T-cell (primary cell): ENCODE data around the gene TUBA3C. TPM values are rescaled to one million over a fixed set of nuclear protein-coding genes. Genes with fewer than 3 reads are reported as not detected.

ENCODE experiments used
- ATAC-seq, 4 experiments: fragments of 200-7000 bp in 3 of 4; fragments of 150-1000 bp in 1 of 4; cut with Tn5 transposase; replicated peaks in 1 of 4; 1 replicate in 3 of 4; 2 replicates in 1 of 4; pipeline ENCODE4 v1.10.0; 2021; ENCODE audit warnings: moderate library complexity in 3 of 4, mild to moderate bottlenecking in 2 of 4, moderate number of reproducible peaks in 1 of 4
- CTCF ChIA-PET, 2 donors: fragments of 300-600 bp; sonication (Branson Sonifier 250); formaldehyde crosslinking; loops; one replicate each; lab custom pipeline; 2022; ENCODE audit warnings: antibody characterized with exemption in 2 of 2; lab: Charles Lee
- POLR2A ChIA-PET, 2 donors: fragments of 300-600 bp; sonication (Branson Sonifier 250); formaldehyde crosslinking; loops; one replicate each; lab custom pipeline; 2022; ENCODE audit warnings: antibody characterized with exemption in 2 of 2; lab: Charles Lee
- DNase-seq, 35 experiments: peaks; one replicate each; pipeline versions ENCODE4 v3.0.0 to v3.0.0-alpha.2; 2013 to 2023
- H3K27ac ChIP-seq: one replicate; pipeline ENCODE4 v1.5.1; 2013; ENCODE audit warnings: low read length
- H3K27me3 ChIP-seq, 2 experiments: replicated peaks in 1 of 2; 1 replicate in 1 of 2; 2 replicates in 1 of 2; pipeline versions ENCODE4 v1.6.1 to v1.7.0; 2013; ENCODE audit warnings: low read length in 1 of 2, mixed read lengths in 1 of 2; ENCODE audit not compliant: control insufficient read depth in 2 of 2, insufficient read depth in 2 of 2; ENCODE audit errors: extremely low read depth in 1 of 2
- H3K36me3 ChIP-seq, 2 donors: 1 replicate in 1 of 2; 2 replicates in 1 of 2; pipeline versions ENCODE4 v1.6.1 to v1.7.0; 2013; ENCODE audit warnings: low read length in 1 of 2; ENCODE audit not compliant: control insufficient read depth in 2 of 2, insufficient read depth in 1 of 2; ENCODE audit errors: extremely low read depth in 1 of 2
- H3K4me1 ChIP-seq, 2 experiments: 1 replicate in 1 of 2; 2 replicates in 1 of 2; pipeline versions ENCODE4 v1.6.1 to v1.7.0; 2013; ENCODE audit warnings: low read length in 2 of 2, mixed read lengths in 1 of 2; ENCODE audit not compliant: insufficient read depth in 2 of 2, control insufficient read depth in 1 of 2; ENCODE audit errors: extremely low read depth in 1 of 2
- H3K4me3 ChIP-seq, 2 donors: 1 replicate in 1 of 2; 2 replicates in 1 of 2; pipeline versions ENCODE4 v1.5.1 to v1.7.0; 2013; ENCODE audit warnings: mild to moderate bottlenecking in 2 of 2, low read length in 1 of 2, moderate library complexity in 1 of 2; ENCODE audit not compliant: control insufficient read depth in 1 of 2; ENCODE audit errors: extremely low read depth in 1 of 2
- H3K9me3 ChIP-seq: 2 replicates; pipeline ENCODE4 v1.7.0; 2013
- H3K27ac Mint-ChIP-seq, 2 donors: one replicate each; pipeline ENCODE4 v1.8.0; 2020 to 2021; ENCODE audit warnings: mild to moderate bottlenecking in 2 of 2, mixed read lengths in 2 of 2
- H3K27me3 Mint-ChIP-seq, 2 donors: one replicate each; pipeline ENCODE4 v1.8.0; 2021 to 2022; ENCODE audit warnings: mixed read lengths in 2 of 2
- H3K36me3 Mint-ChIP-seq: one replicate; pipeline ENCODE4 v1.8.0; 2021; ENCODE audit warnings: mixed read lengths
- H3K4me1 Mint-ChIP-seq, 3 donors: one replicate each; pipeline ENCODE4 v1.8.0; 2020 to 2022; ENCODE audit warnings: mixed read lengths in 3 of 3, mild to moderate bottlenecking in 1 of 3
- H3K4me3 Mint-ChIP-seq, 3 donors: one replicate each; pipeline ENCODE4 v1.8.0; 2020 to 2022; ENCODE audit warnings: mild to moderate bottlenecking in 3 of 3, mixed read lengths in 3 of 3, moderate library complexity in 3 of 3
- H3K9me3 Mint-ChIP-seq, 3 donors: one replicate each; pipeline ENCODE4 v1.8.0; 2020 to 2022; ENCODE audit warnings: mixed read lengths in 3 of 3
- WGBS: methylation state at CpG from one replicate; pipeline ENCODE4 v1.1.5; 2013; ENCODE audit warnings: missing lambda C conversion rate; ENCODE audit not compliant: insufficient coverage; 5-methylcytosine and 5-hydroxymethylcytosine counted together
- total RNA-seq, 35 experiments: library from RNA in 6 of 35; stranded (reverse) in 6 of 35; fragments of 120-200 nt in 1 of 35; gene quantifications; one replicate each; pipeline versions ENCODE4 v1.2.1 to v1.2.4 and lab custom pipeline; 2013 to 2026

Gene TUBA3C
- total RNA-seq, 5 donors from 2014 or later (not counting 1 experiment from before 2014, with no cell fraction given) = not detected

GRCh38 chr13:19152403-19152802, 29.2 kb downstream of the TUBA3C start:
- Mint-ChIP-seq H3K36me3 (no peaks in the 10 kb centered on the region), H3K9me3 (peaks cover 0 to 14% (median 8%) of the 10 kb centered on the region in 3 donors), H3K4me1 (no peaks in the 10 kb centered on the region), H3K4me3 (no peak overlapping the region), H3K27ac (no peak overlapping the region), H3K27me3 (peaks cover 0 to 3% of the 10 kb centered on the region in 2 donors)
- Histone ChIP-seq H3K4me1 (no peaks in the 10 kb centered on the region), H3K9me3 (no peaks in the 10 kb centered on the region), H3K36me3 (no peaks in the 10 kb centered on the region), H3K27me3 (no peaks in the 10 kb centered on the region), H3K27ac (no peak overlapping the region), H3K4me3 (no peak overlapping the region)
- ChIA-PET POLR2A (no interaction called here), CTCF (no interaction called here)
- ATAC-seq (no peak), DNase-seq (no peak)
- WGBS = 60% methylated on average over 5 of the region's 5 CpGs

DNA sequence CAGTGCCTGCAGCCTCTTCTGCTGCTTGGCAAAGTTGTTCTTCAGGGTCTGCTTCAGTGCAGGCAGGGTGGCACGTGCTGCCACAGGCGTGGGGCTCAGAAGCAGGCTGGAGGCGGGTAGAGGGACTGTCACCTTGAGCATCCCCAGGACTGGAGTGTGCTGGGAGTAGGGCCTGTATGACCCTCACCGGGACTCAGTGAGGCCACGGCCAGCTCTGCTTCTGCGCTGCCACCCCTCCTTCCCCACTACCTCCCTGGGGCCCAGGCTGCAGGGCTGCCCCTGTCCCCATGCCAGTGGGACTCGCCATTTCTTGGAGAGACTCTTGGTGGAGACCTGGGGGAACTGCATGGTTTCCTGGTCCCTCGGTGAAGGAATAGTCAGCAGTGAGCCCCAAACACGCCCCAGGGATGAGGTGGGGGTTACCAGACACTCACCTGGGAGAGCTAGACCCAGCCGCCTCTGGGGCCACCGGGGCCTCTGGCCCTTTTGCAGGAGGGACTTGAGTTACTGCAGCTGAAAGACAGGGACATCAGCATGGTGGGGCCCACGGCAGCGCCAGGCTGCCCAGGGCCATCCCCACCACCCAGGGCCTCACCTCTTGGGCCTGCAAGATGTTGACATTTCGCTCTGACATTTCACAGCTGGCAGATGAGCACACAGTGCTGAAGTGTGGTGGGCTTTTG, 29.9 kb downstream of the TUBA3C start:
- H3K27ac Mint-ChIP-seq = no peak overlapping the region
- Histone ChIP-seq H3K9me3 (no peaks in the 10 kb centered on the region), H3K27me3 (no peaks in the 10 kb centered on the region), H3K36me3 (no peaks in the 10 kb centered on the region), H3K4me1 (no peaks in the 10 kb centered on the region), H3K4me3 (no peak overlapping the region), H3K27ac (no peak overlapping the region)
- H3K9me3 Mint-ChIP-seq = peaks cover 0 to 14% (median 8%) of the 10 kb centered on the region in 3 donors
- DNase-seq (no peak), ATAC-seq (no peak)
- H3K4me1 Mint-ChIP-seq = no peaks in the 10 kb centered on the region
- 76% methylated on average over 10 of the region's 14 CpGs for WGBS
- H3K27me3 Mint-ChIP-seq = peaks cover 0 to 3% of the 10 kb centered on the region in 2 donors
- POLR2A ChIA-PET = no interaction called here
- H3K36me3 Mint-ChIP-seq = no peaks in the 10 kb centered on the region
- CTCF ChIA-PET = no interaction called here
- H3K4me3 Mint-ChIP-seq = no peak overlapping the region

GRCh38 chr13:19150712-19151228, 30.9 kb downstream of the TUBA3C start:
- Histone ChIP-seq H3K36me3 (no peaks in the 10 kb centered on the region), H3K4me1 (no peaks in the 10 kb centered on the region), H3K9me3 (no peaks in the 10 kb centered on the region), H3K27me3 (no peaks in the 10 kb centered on the region), H3K4me3 (no peak overlapping the region), H3K27ac (no peak overlapping the region)
- H3K4me3 Mint-ChIP-seq = no peak overlapping the region
- POLR2A ChIA-PET = no interaction called here
- 86% methylated on average over 8 of the region's 8 CpGs for WGBS
- peaks cover 0 to 19% (median 14%) of the 10 kb centered on the region in 3 donors for H3K9me3 Mint-ChIP-seq
- peaks cover 0 to 4% of the 10 kb centered on the region in 2 donors for H3K27me3 Mint-ChIP-seq
- ATAC-seq (no peak), DNase-seq (no peak)
- H3K4me1 Mint-ChIP-seq = no peaks in the 10 kb centered on the region
- H3K36me3 Mint-ChIP-seq = no peaks in the 10 kb centered on the region
- CTCF ChIA-PET = no interaction called here
- no peak overlapping the region for H3K27ac Mint-ChIP-seq

DNA sequence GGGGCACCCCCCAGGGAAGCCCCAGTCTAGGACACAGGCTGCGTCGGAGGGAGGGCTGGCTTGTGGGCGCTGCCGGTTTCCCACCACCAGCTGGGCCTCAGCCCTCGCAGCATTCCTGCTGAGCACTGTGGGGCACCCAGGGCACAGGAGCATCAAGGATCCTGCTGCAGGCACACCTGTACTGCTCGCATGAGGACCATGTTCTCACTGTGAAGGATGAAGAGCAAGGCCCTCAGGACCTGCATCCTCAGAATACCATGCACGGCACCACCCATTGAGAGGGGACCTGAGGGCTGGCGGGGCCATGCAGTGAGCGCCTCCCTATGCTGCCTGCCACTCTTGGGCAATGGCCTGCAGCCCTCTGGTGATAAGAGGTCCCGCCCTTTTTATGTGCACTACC, 31.4 kb downstream of the TUBA3C start:
- no peaks in the 10 kb centered on the region for H3K4me1 Mint-ChIP-seq
- H3K27ac Mint-ChIP-seq = no peak overlapping the region
- ChIA-PET CTCF (no interaction called here), POLR2A (no interaction called here)
- H3K27me3 Mint-ChIP-seq = peaks cover 0 to 4% of the 10 kb centered on the region in 2 donors
- Histone ChIP-seq H3K4me1 (no peaks in the 10 kb centered on the region), H3K9me3 (no peaks in the 10 kb centered on the region), H3K36me3 (no peaks in the 10 kb centered on the region), H3K27ac (no peak overlapping the region), H3K27me3 (no peaks in the 10 kb centered on the region), H3K4me3 (no peak overlapping the region)
- 95% methylated on average over 8 of the region's 10 CpGs for WGBS
- no peaks in the 10 kb centered on the region for H3K36me3 Mint-ChIP-seq
- no peak overlapping the region for H3K4me3 Mint-ChIP-seq
- H3K9me3 Mint-ChIP-seq = peaks cover 0 to 19% (median 14%) of the 10 kb centered on the region in 3 donors
- no peak for ATAC-seq
- DNase-seq = no peak

- ATAC-seq (no peak), DNase-seq (no peak)
- Mint-ChIP-seq H3K4me3 (no peak overlapping the region), H3K9me3 (peaks cover 0 to 19% (median 14%) of the 10 kb centered on the region in 3 donors), H3K27me3 (peaks cover 0 to 6% of the 10 kb centered on the region in 2 donors), H3K36me3 (no peaks in the 10 kb centered on the region), H3K27ac (no peak overlapping the region), H3K4me1 (no peaks in the 10 kb centered on the region)
- H3K27ac ChIP-seq = no peak overlapping the region
- no peaks in the 10 kb centered on the region for H3K36me3 ChIP-seq
- CTCF ChIA-PET = no interaction called here
- no peaks in the 10 kb centered on the region for H3K9me3 ChIP-seq
- H3K27me3 ChIP-seq = no peaks in the 10 kb centered on the region
- H3K4me1 ChIP-seq = no peaks in the 10 kb centered on the region
- POLR2A ChIA-PET = no interaction called here
- H3K4me3 ChIP-seq = no peak overlapping the region
Measured at GRCh38 chr13:19148561-19148960, 33.1 kb downstream of the TUBA3C start.
